Skeletal muscle satellite cell (primary cell): Measurements from ENCODE around the gene ZNF746.
"Not testable (repeated sequence)": the region's sequence is repeated elsewhere in the genome, so short reads cannot be mapped to it uniquely, and the experiment has no call there.

Experiments
- H3K27me3 ChIP-seq: 2 replicates; pipeline ENCODE4 v1.7.0; 2013; ENCODE audit warnings: low read length; ENCODE audit not compliant: control insufficient read depth, insufficient read depth
- H3K36me3 ChIP-seq: 2 replicates; pipeline ENCODE4 v1.7.0; 2013; ENCODE audit warnings: mild to moderate bottlenecking, control low read depth, low read length; ENCODE audit not compliant: insufficient read depth
- H3K4me1 ChIP-seq: 2 replicates; pipeline ENCODE4 v1.7.0; 2013; ENCODE audit warnings: low read length; ENCODE audit not compliant: control insufficient read depth, insufficient read depth
- H3K4me2 ChIP-seq: 2 replicates; pipeline ENCODE4 v1.7.0; 2013; ENCODE audit warnings: mild to moderate bottlenecking, low read length
- H3K4me3 ChIP-seq: 2 replicates; pipeline ENCODE4 v1.7.0; 2013; ENCODE audit warnings: low read length
- H3K9ac ChIP-seq: 2 replicates; pipeline ENCODE4 v1.7.0; 2013; ENCODE audit warnings: mild to moderate bottlenecking, low read depth, low read length, moderate library complexity
- H3K9me3 ChIP-seq: replicated peaks from 2 replicates; pipeline ENCODE4 v1.7.0; 2013; ENCODE audit warnings: mild to moderate bottlenecking, control low read depth, low read length

The ZNF746 gene

GRCh38 chr7:149501651-149502050 lies 4.0 kb upstream of the ZNF746 start:
- H3K36me3 ChIP-seq = no peaks in the 10 kb centered on the region

GRCh38 chr7:149500910-149501309 lies 3.3 kb upstream of the ZNF746 start:
- Histone ChIP-seq H3K36me3 (no peaks in the 10 kb centered on the region), H3K27me3 (peaks cover 26% of the 10 kb centered on the region), H3K9ac (no peak overlapping the region), H3K9me3 (no peaks in the 10 kb centered on the region), H3K4me3 (no peak overlapping the region), H3K4me1 (peaks cover 3% of the 10 kb centered on the region), H3K4me2 (no peak overlapping the region)

More at GRCh38 chr7:149501651-149502050, 4.0 kb upstream of the ZNF746 start:
- H3K27me3 ChIP-seq = peaks cover 26% of the 10 kb centered on the region
- no peak overlapping the region for H3K9ac ChIP-seq
- H3K9me3 ChIP-seq = no peaks in the 10 kb centered on the region
- no peak overlapping the region for H3K4me3 ChIP-seq
- no peaks in the 10 kb centered on the region for H3K4me1 ChIP-seq
- no peak overlapping the region for H3K4me2 ChIP-seq

- H3K4me3 ChIP-seq = no peak overlapping the region
- H3K4me1 ChIP-seq = peaks cover 10% of the 10 kb centered on the region
- H3K27me3 ChIP-seq = peaks cover 26% of the 10 kb centered on the region
- H3K9me3 ChIP-seq = no peaks in the 10 kb centered on the region
- H3K36me3 ChIP-seq = no peaks in the 10 kb centered on the region
- no peak overlapping the region for H3K9ac ChIP-seq
- no peak overlapping the region for H3K4me2 ChIP-seq
Measured at GRCh38 chr7:149500201-149500600, 2.6 kb upstream of the ZNF746 start.

- Histone ChIP-seq H3K4me2 (no peak overlapping the region), H3K4me3 (no peak overlapping the region), H3K27me3 (peaks cover 24% of the 10 kb centered on the region), H3K9ac (no peak overlapping the region), H3K4me1 (peaks cover 19% of the 10 kb centered on the region), H3K36me3 (peaks cover 2% of the 10 kb centered on the region), H3K9me3 (no peaks in the 10 kb centered on the region)
Measured at GRCh38 chr7:149498811-149499210, 1.2 kb upstream of the ZNF746 start.

GRCh38 chr7:149496642-149497391 lies 792 bp downstream of the ZNF746 start:
- H3K4me2 ChIP-seq = peak overlapping the region; percentile 99
- H3K9ac ChIP-seq = peak overlapping the region; percentile 97
- peak overlapping the region; percentile 99 for H3K4me3 ChIP-seq
- H3K36me3 ChIP-seq = peaks cover 22% of the 10 kb centered on the region
- peaks cover 19% of the 10 kb centered on the region for H3K27me3 ChIP-seq
- no peaks in the 10 kb centered on the region for H3K9me3 ChIP-seq
- peaks cover 19% of the 10 kb centered on the region for H3K4me1 ChIP-seq

GRCh38 chr7:149495785-149496641 lies 1.6 kb downstream of the ZNF746 start:
- Histone ChIP-seq H3K9me3 (no peaks in the 10 kb centered on the region), H3K9ac (peak overlapping the region; percentile 97), H3K4me1 (peaks cover 19% of the 10 kb centered on the region), H3K27me3 (peaks cover 19% of the 10 kb centered on the region), H3K36me3 (peaks cover 29% of the 10 kb centered on the region), H3K4me3 (peak overlapping the region; percentile 99), H3K4me2 (peak overlapping the region; percentile 99)

- Histone ChIP-seq H3K4me1 (peaks cover 19% of the 10 kb centered on the region), H3K9me3 (no peaks in the 10 kb centered on the region), H3K27me3 (peaks cover 7% of the 10 kb centered on the region), H3K36me3 (peaks cover 41% of the 10 kb centered on the region), H3K9ac (peak overlapping the region; percentile 97), H3K4me3 (peak overlapping the region; percentile 35), H3K4me2 (peak overlapping the region; percentile 99)
Measured at GRCh38 chr7:149494738-149495368, 2.8 kb downstream of the ZNF746 start.

- Histone ChIP-seq H3K4me1 (peaks cover 19% of the 10 kb centered on the region), H3K36me3 (peaks cover 48% of the 10 kb centered on the region)
- not testable (repeated sequence) for H3K4me2 ChIP-seq, H3K9me3 ChIP-seq, H3K9ac ChIP-seq, H3K4me3 ChIP-seq, H3K27me3 ChIP-seq
Measured at GRCh38 chr7:149493975-149494374, 3.6 kb downstream of the ZNF746 start.

GRCh38 chr7:149493366-149493765 lies 4.2 kb downstream of the ZNF746 start:
- H3K36me3 ChIP-seq = peaks cover 51% of the 10 kb centered on the region
- H3K9ac ChIP-seq = no peak overlapping the region

GRCh38 chr7:149490083-149490760 lies 7.4 kb downstream of the ZNF746 start:
- Histone ChIP-seq H3K27me3 (no peaks in the 10 kb centered on the region), H3K36me3 (peaks cover 78% of the 10 kb centered on the region), H3K4me1 (peaks cover 9% of the 10 kb centered on the region), H3K9ac (no peak overlapping the region), H3K4me3 (no peak overlapping the region), H3K4me2 (no peak overlapping the region), H3K9me3 (no peaks in the 10 kb centered on the region)

More at GRCh38 chr7:149493366-149493765, 4.2 kb downstream of the ZNF746 start:
- no peak overlapping the region for H3K4me3 ChIP-seq
- H3K27me3 ChIP-seq = no peaks in the 10 kb centered on the region
- H3K4me2 ChIP-seq = no peak overlapping the region
- H3K4me1 ChIP-seq = peaks cover 19% of the 10 kb centered on the region
- H3K9me3 ChIP-seq = no peaks in the 10 kb centered on the region
